ENCODE results near the gene DNAJC5.
"Not testable (repeated sequence)": the region's sequence is repeated elsewhere in the genome, so short reads cannot be mapped to it uniquely, and the experiment has no call there.

DNAJC5 gene

GRCh38 chr20:63968136-63968927 is 73.4 kb downstream of the DNAJC5 start:
- no peak for DNase-seq (ENCODE audit: low spot score)

- DNase-seq (ENCODE audit: low spot score), result peak; percentile 64
Observed at GRCh38 chr20:63968928-63969760, 74.2 kb downstream of the DNAJC5 start.

- DNase-seq (ENCODE audit: low spot score), result peak; percentile 90
Observed at GRCh38 chr20:63969838-63970713, 75.2 kb downstream of the DNAJC5 start, which contains the start of gene ZNF512B. TSS of gene ZNF512B (minus strand) at chr20:63969930. CDS start at chr20:63967950, 1,980 bp downstream.

GRCh38 chr20:63970714-63971431 is 75.9 kb downstream of the DNAJC5 start:
- no peak for DNase-seq (ENCODE audit: low spot score)

- not testable (repeated sequence) for DNase-seq (ENCODE audit: low spot score)
Observed at GRCh38 chr20:63971960-63972311, 77.0 kb downstream of the DNAJC5 start.

GRCh38 chr20:63972312-63973159 is 77.6 kb downstream of the DNAJC5 start:
- no peak for DNase-seq (ENCODE audit: low spot score)

GRCh38 chr20:63973160-63973479 is 78.2 kb downstream of the DNAJC5 start:
- no peak for DNase-seq (ENCODE audit: low spot score)

GRCh38 chr20:63973636-63974401 is 78.9 kb downstream of the DNAJC5 start:
- peak; percentile 89 for DNase-seq (ENCODE audit: low spot score)

GRCh38 chr20:63974402-63975200 is 79.7 kb downstream of the DNAJC5 start:
- no peak for DNase-seq (ENCODE audit: low spot score)

GRCh38 chr20:63976511-63976910 is 81.6 kb downstream of the DNAJC5 start:
- not testable (repeated sequence) for DNase-seq (ENCODE audit: low spot score)

GRCh38 chr20:63976980-63977738 is 82.2 kb downstream of the DNAJC5 start:
- no peak for DNase-seq (ENCODE audit: low spot score)

- DNase-seq (ENCODE audit: low spot score), result no peak
Observed at GRCh38 chr20:63977739-63978276, 82.9 kb downstream of the DNAJC5 start.

- peak; percentile 80 for DNase-seq (ENCODE audit: low spot score)
Observed at GRCh38 chr20:63978319-63979228, 83.6 kb downstream of the DNAJC5 start.

- peak; percentile 53 for DNase-seq (ENCODE audit: low spot score)
Observed at GRCh38 chr20:63979229-63979556, 84.3 kb downstream of the DNAJC5 start.

GRCh38 chr20:63979557-63980316 is 84.8 kb downstream of the DNAJC5 start, which contains the start of gene SAMD10:
TSS of gene SAMD10 (minus strand) at chr20:63979642. CDS start at chr20:63979467, 175 bp downstream.
- DNase-seq (ENCODE audit: low spot score), result peak; percentile 61

GRCh38 chr20:63980317-63980805 is 85.4 kb downstream of the DNAJC5 start:
- DNase-seq (ENCODE audit: low spot score), result no peak
